Activated CD8-positive, alpha-beta memory T cell treated with anti-CD3 and anti-CD28 coated beads, Interleukin-2, amount 50 U/mL, for 24 hours (primary cell): ENCODE results near the gene EPHA8.

Experiments
- DNase-seq: peaks from one replicate; pipeline ENCODE4 v3.0.0-alpha.2; 2020; ENCODE audit errors: extremely low read depth

Gene EPHA8

GRCh38 chr1:22536506-22536905, 26.8 kb upstream of the EPHA8 start:
- DNase-seq: no peak

GRCh38 chr1:22537441-22538139, 25.7 kb upstream of the EPHA8 start:
- no peak for DNase-seq

- no peak for DNase-seq
Observed at GRCh38 chr1:22539510-22540118, 23.7 kb upstream of the EPHA8 start.

GRCh38 chr1:22540337-22540736, 23.0 kb upstream of the EPHA8 start:
- no peak for DNase-seq

GRCh38 chr1:22542886-22543285, 20.4 kb upstream of the EPHA8 start:
- DNase-seq: no peak

- DNase-seq: no peak
Observed at GRCh38 chr1:22543679-22544078, 19.6 kb upstream of the EPHA8 start.

- no peak for DNase-seq
Observed at GRCh38 chr1:22544606-22545005, 18.7 kb upstream of the EPHA8 start.

- DNase-seq: no peak
Observed at GRCh38 chr1:22545141-22545540, 18.1 kb upstream of the EPHA8 start.

- no peak for DNase-seq
Observed at GRCh38 chr1:22547186-22547817, 16.0 kb upstream of the EPHA8 start.

GRCh38 chr1:22547818-22548462, 15.3 kb upstream of the EPHA8 start:
- no peak for DNase-seq

GRCh38 chr1:22550021-22550420, 13.3 kb upstream of the EPHA8 start:
- no peak for DNase-seq

- no peak for DNase-seq
Observed at GRCh38 chr1:22551591-22551990, 11.7 kb upstream of the EPHA8 start.

- DNase-seq: no peak
Observed at GRCh38 chr1:22552021-22552420, 11.3 kb upstream of the EPHA8 start.

- no peak for DNase-seq
Observed at GRCh38 chr1:22553104-22553880, 10.0 kb upstream of the EPHA8 start.

- DNase-seq: no peak
Observed at GRCh38 chr1:22553991-22554522, 9.2 kb upstream of the EPHA8 start.

GRCh38 chr1:22555371-22555656, 8.0 kb upstream of the EPHA8 start:
- DNase-seq: no peak

- no peak for DNase-seq
Observed at GRCh38 chr1:22556391-22557104, 6.7 kb upstream of the EPHA8 start.

- no peak for DNase-seq
Observed at GRCh38 chr1:22557341-22557950, 5.8 kb upstream of the EPHA8 start.

GRCh38 chr1:22563671-22564602, 648 bp downstream of the EPHA8 start:
- no peak for DNase-seq

GRCh38 chr1:22566161-22566560, 2.9 kb downstream of the EPHA8 start:
- no peak for DNase-seq
